Mesenchymal stem cell (in vitro differentiated cells and primary cell): ENCODE measurements around the gene RNF123.

Source experiments
- DNase-seq: peaks from one replicate; pipeline ENCODE4 v3.0.0-alpha.2; 2013
- H2AFZ ChIP-seq: one replicate; pipeline ENCODE4 v1.6.1; 2013; ENCODE audit warnings: low read depth, mild to moderate bottlenecking, control low read depth, inconsistent platforms, low read length, moderate library complexity
- H2AK5ac ChIP-seq: 2 replicates; pipeline ENCODE4 v1.6.1; 2013; ENCODE audit warnings: low read length, moderate library complexity, mild to moderate bottlenecking, inconsistent platforms; ENCODE audit not compliant: severe bottlenecking
- H2BK120ac ChIP-seq: one replicate; pipeline ENCODE4 v1.6.1; 2013; ENCODE audit warnings: low read depth, mild to moderate bottlenecking, inconsistent platforms, low read length, moderate library complexity
- H2BK12ac ChIP-seq, 2 experiments: one replicate each; pipeline ENCODE4 v1.6.1; 2013; ENCODE audit warnings: inconsistent platforms in 2 of 2, low read length in 2 of 2, mild to moderate bottlenecking in 2 of 2, moderate library complexity in 2 of 2, control low read depth in 1 of 2
- H2BK15ac ChIP-seq: one replicate; pipeline ENCODE4 v1.6.1; 2013; ENCODE audit warnings: mild to moderate bottlenecking, low read depth, inconsistent platforms; ENCODE audit not compliant: poor library complexity, severe bottlenecking
- H2BK5ac ChIP-seq: 2 replicates; pipeline ENCODE4 v1.6.1; 2013; ENCODE audit warnings: low read depth, mild to moderate bottlenecking, low read length, control low read depth, inconsistent platforms; ENCODE audit not compliant: poor library complexity, severe bottlenecking
- H3K14ac ChIP-seq, 2 experiments: one replicate each; pipeline ENCODE4 v1.6.1; 2013; ENCODE audit warnings: inconsistent platforms in 2 of 2, low read length in 2 of 2, control low read depth in 1 of 2, mild to moderate bottlenecking in 1 of 2, moderate library complexity in 1 of 2
- H3K18ac ChIP-seq, 2 experiments: one replicate each; pipeline ENCODE4 v1.6.1; 2013; ENCODE audit warnings: inconsistent platforms in 2 of 2, low read length in 2 of 2, control low read depth in 1 of 2, low read depth in 1 of 2, mild to moderate bottlenecking in 1 of 2
- H3K23ac ChIP-seq, 2 experiments: one replicate each; pipeline ENCODE4 v1.6.1; 2013; ENCODE audit warnings: inconsistent platforms in 2 of 2, low read length in 2 of 2, mild to moderate bottlenecking in 2 of 2, moderate library complexity in 2 of 2, control low read depth in 1 of 2
- H3K27ac ChIP-seq: 2 replicates; pipeline ENCODE4 v1.5.1; 2013; ENCODE audit warnings: mild to moderate bottlenecking, moderate library complexity, low read length, control low read depth, inconsistent platforms; ENCODE audit not compliant: poor library complexity, severe bottlenecking
- H3K27me3 ChIP-seq, 2 experiments: 2 replicates each; pipeline versions ENCODE4 v1.6.1 to v1.7.0; 2013; ENCODE audit warnings: low read length in 2 of 2, mild to moderate bottlenecking in 2 of 2, moderate library complexity in 2 of 2, control low read depth in 1 of 2, inconsistent platforms in 1 of 2; ENCODE audit not compliant: control insufficient read depth in 1 of 2, insufficient read depth in 1 of 2
- H3K36me3 ChIP-seq, 2 experiments: 2 replicates each; pipeline versions ENCODE4 v1.6.1 to v1.7.0; 2013; ENCODE audit warnings: low read length in 2 of 2, control low read depth in 1 of 2, inconsistent platforms in 1 of 2, low read depth in 1 of 2, mild to moderate bottlenecking in 1 of 2; ENCODE audit not compliant: insufficient read depth in 2 of 2, control insufficient read depth in 1 of 2
- H3K4ac ChIP-seq, 2 experiments: one replicate each; pipeline ENCODE4 v1.6.1; 2013; ENCODE audit warnings: inconsistent platforms in 2 of 2, low read length in 2 of 2, mild to moderate bottlenecking in 2 of 2, moderate library complexity in 2 of 2, control low read depth in 1 of 2, low read depth in 1 of 2
- H3K4me1 ChIP-seq: 2 replicates; pipeline ENCODE4 v1.6.1; 2013; ENCODE audit warnings: low read depth, low read length, control low read depth; ENCODE audit not compliant: control insufficient read depth, insufficient read depth
- H3K4me2 ChIP-seq: 2 replicates; pipeline ENCODE4 v1.6.1; 2013; ENCODE audit warnings: low read length, mild to moderate bottlenecking, inconsistent platforms; ENCODE audit not compliant: poor library complexity, severe bottlenecking
- H3K4me3 ChIP-seq, 2 experiments: 2 replicates each; pipeline versions ENCODE4 v1.5.1 to v1.7.0; 2013; ENCODE audit warnings: low read length in 2 of 2, mild to moderate bottlenecking in 2 of 2, control low read depth in 1 of 2, low read depth in 1 of 2; ENCODE audit not compliant: insufficient read depth in 1 of 2
- H3K79me1 ChIP-seq: replicated peaks from 2 replicates; pipeline ENCODE4 v1.6.1; 2013; ENCODE audit warnings: mild to moderate bottlenecking, control low read depth, low read length, inconsistent platforms; ENCODE audit not compliant: poor library complexity, severe bottlenecking
- H3K9ac ChIP-seq: 2 replicates; pipeline ENCODE4 v1.7.0; 2013; ENCODE audit warnings: mild to moderate bottlenecking, low read length, moderate library complexity
- H3K9me3 ChIP-seq: 2 replicates; pipeline ENCODE4 v1.7.0; 2013; ENCODE audit warnings: mild to moderate bottlenecking, low read length; ENCODE audit not compliant: control insufficient read depth
- H4K8ac ChIP-seq: one replicate; pipeline ENCODE4 v1.6.1; 2013; ENCODE audit warnings: inconsistent platforms, mild to moderate bottlenecking, low read length, moderate library complexity
- H4K91ac ChIP-seq: one replicate; pipeline ENCODE4 v1.6.1; 2013; ENCODE audit warnings: mild to moderate bottlenecking, low read length, inconsistent platforms
- WGBS: methylation state at CpG from one replicate; pipeline ENCODE4 v1.1.7; 2013; ENCODE audit warnings: mixed read lengths; 5-methylcytosine and 5-hydroxymethylcytosine counted together

Gene RNF123

GRCh38 chr3:49750056-49750455, 60.7 kb downstream of the RNF123 start:
- H3K79me1 ChIP-seq, result peaks cover 18% of the 10 kb centered on the region
- H3K4me3 ChIP-seq, result no peak overlapping the region
- no peak overlapping the region for H2AFZ ChIP-seq
- H4K91ac ChIP-seq, result no peak overlapping the region
- no peak overlapping the region for H2BK12ac ChIP-seq
- no peak overlapping the region for H3K4ac ChIP-seq
- H3K23ac ChIP-seq, result no peak overlapping the region
- no peak overlapping the region for H3K14ac ChIP-seq
- no peak overlapping the region for H2BK5ac ChIP-seq
- H4K8ac ChIP-seq, result no peak overlapping the region
- no peaks in the 10 kb centered on the region for H3K9me3 ChIP-seq
- H2AK5ac ChIP-seq, result peak overlapping the region; percentile 31
- H3K9ac ChIP-seq, result no peak overlapping the region
- peak overlapping the region; percentile 44 for H3K27ac ChIP-seq
- H2BK120ac ChIP-seq, result no peak overlapping the region
- H3K27me3 ChIP-seq, result no peaks in the 10 kb centered on the region
- H3K4me1 ChIP-seq, result peaks cover 13% of the 10 kb centered on the region
- peak; percentile 18 for DNase-seq
- no peak overlapping the region for H3K4me2 ChIP-seq
- peaks cover 0 to 23% of the 10 kb centered on the region in 2 experiments for H3K36me3 ChIP-seq
- WGBS, result 100% methylated on average over 4 of the region's 4 CpGs
- H3K18ac ChIP-seq, result no peak overlapping the region
- H2BK15ac ChIP-seq, result no peak overlapping the region

DNA sequence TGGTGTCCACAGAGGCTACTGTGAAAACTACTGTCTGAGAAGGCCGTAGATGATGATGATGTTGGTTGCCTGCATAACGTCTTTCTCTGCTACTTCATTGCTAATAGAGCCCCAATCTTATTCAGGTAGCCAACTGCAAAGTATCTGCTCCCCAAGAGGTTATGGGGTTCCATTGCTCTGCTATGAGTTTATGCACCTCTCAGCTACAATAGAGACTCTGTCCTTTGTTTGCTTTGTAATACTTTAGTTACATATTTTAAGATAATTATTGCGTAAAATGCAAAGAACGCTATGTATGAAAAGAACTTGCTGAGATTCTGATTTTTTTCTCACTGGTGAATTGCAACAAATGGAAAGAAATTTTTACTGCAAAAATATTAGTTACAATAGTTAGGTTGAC, 62.1 kb downstream of the RNF123 start:
- Histone ChIP-seq H3K9ac (no peak overlapping the region), H2AFZ (no peak overlapping the region), H4K91ac (no peak overlapping the region), H3K4me2 (no peak overlapping the region), H2BK120ac (no peak overlapping the region), H3K4me3 (no peak overlapping the region), H3K23ac (no peak overlapping the region), H3K27ac (no peak overlapping the region), H3K4me1 (peaks cover 13% of the 10 kb centered on the region), H2AK5ac (no peak overlapping the region), H3K36me3 (peaks cover 0 to 19% of the 10 kb centered on the region in 2 experiments), H3K27me3 (no peaks in the 10 kb centered on the region), H2BK5ac (no peak overlapping the region), H3K14ac (no peak overlapping the region), H3K9me3 (no peaks in the 10 kb centered on the region), H3K79me1 (peaks cover 16% of the 10 kb centered on the region), H2BK12ac (no peak overlapping the region), H2BK15ac (no peak overlapping the region), H3K4ac (no peak overlapping the region), H4K8ac (no peak overlapping the region), H3K18ac (no peak overlapping the region)
- no peak for DNase-seq
- WGBS, result 100% methylated on average over 3 of the region's 4 CpGs

GRCh38 chr3:49754536-49754935, 65.2 kb downstream of the RNF123 start:
- no peak for DNase-seq
- Histone ChIP-seq H3K27ac (no peak overlapping the region), H3K4me2 (no peak overlapping the region), H3K9me3 (no peaks in the 10 kb centered on the region), H3K79me1 (peaks cover 14% of the 10 kb centered on the region), H3K23ac (no peak overlapping the region), H3K4me1 (peaks cover 3% of the 10 kb centered on the region), H3K9ac (no peak overlapping the region), H2BK12ac (no peak overlapping the region), H3K14ac (no peak overlapping the region), H3K4me3 (no peak overlapping the region), H2AFZ (no peak overlapping the region), H3K36me3 (peaks cover 0 to 5% of the 10 kb centered on the region in 2 experiments), H3K18ac (no peak overlapping the region), H2AK5ac (no peak overlapping the region), H2BK15ac (no peak overlapping the region), H4K8ac (no peak overlapping the region), H2BK120ac (no peak overlapping the region), H3K27me3 (no peaks in the 10 kb centered on the region), H3K4ac (no peak overlapping the region), H4K91ac (no peak overlapping the region), H2BK5ac (no peak overlapping the region)
- WGBS, result 93% methylated on average over 1 of the region's 1 CpG

DNA sequence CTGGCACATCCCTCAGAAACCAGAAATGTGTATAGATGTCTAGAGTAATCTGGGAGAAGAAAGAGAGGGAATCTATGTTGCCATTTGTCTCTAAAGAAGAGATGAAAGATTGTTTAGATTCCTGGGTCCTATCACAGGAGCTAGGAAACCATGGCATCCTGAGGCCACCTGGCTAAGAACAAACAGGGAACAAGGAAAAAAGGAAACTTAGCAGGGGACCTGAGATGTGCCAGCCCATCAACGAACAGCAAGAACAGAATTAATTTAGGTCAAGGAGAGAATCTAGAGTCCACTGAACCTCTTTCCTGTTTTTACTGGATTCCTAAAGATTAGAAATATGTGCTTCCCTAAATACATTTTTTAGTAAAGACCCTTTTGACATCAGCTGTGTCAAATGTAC, 66.7 kb downstream of the RNF123 start:
- Histone ChIP-seq H2AK5ac (no peak overlapping the region), H3K23ac (no peak overlapping the region), H3K4me3 (no peak overlapping the region), H3K4me1 (no peaks in the 10 kb centered on the region), H3K27me3 (no peaks in the 10 kb centered on the region), H3K9me3 (no peaks in the 10 kb centered on the region), H3K36me3 (peaks cover 4 to 5% of the 10 kb centered on the region in 2 experiments), H2BK120ac (no peak overlapping the region), H2BK5ac (no peak overlapping the region), H2BK15ac (no peak overlapping the region), H4K8ac (no peak overlapping the region), H3K18ac (no peak overlapping the region), H4K91ac (no peak overlapping the region), H3K4me2 (no peak overlapping the region), H3K4ac (no peak overlapping the region), H3K9ac (no peak overlapping the region), H2AFZ (no peak overlapping the region), H3K79me1 (peaks cover 8% of the 10 kb centered on the region), H2BK12ac (no peak overlapping the region), H3K14ac (no peak overlapping the region), H3K27ac (no peak overlapping the region)
- DNase-seq, result no peak
- WGBS, result 83% methylated on average over 1 of the region's 1 CpG
